HCT116 (cell line): ENCODE results near the gene PRR14L. TPM values are rescaled to one million over a fixed set of nuclear protein-coding genes. Genes with fewer than 3 reads are reported as not detected.

Experiments
- ATAC-seq: fragments of 200-7000 bp; cut with Tn5 transposase; 2 replicates; pipeline ENCODE4 v1.9.1; 2020; ENCODE audit warnings: mild to moderate bottlenecking, moderate library complexity
- BruUV-seq: library from RNA; stranded (reverse); fragments of 400-500 nt; replicated peaks from 2 replicates; lab custom pipeline; 2021; lab: Mats Ljungman, UMichigan
- CTCF ChIA-PET: fragments of 300-600 bp; sonication (Branson Sonifier 250); formaldehyde crosslinking; loops from one replicate; lab custom pipeline; 2021; ENCODE audit warnings: antibody characterized with exemption; lab: Charles Lee
- POLR2A ChIA-PET: fragments of 300-600, 350-600 bp; sonication (Branson Sonifier 250); formaldehyde crosslinking; loops from one replicate; lab custom pipeline; 2021; ENCODE audit warnings: antibody characterized with exemption; lab: Charles Lee
- RAD21 ChIA-PET, 2 experiments: fragments of 300-600 bp; sonication (Branson Sonifier 250); formaldehyde crosslinking; loops; one replicate each; lab custom pipeline; 2023; ENCODE audit warnings: low total read pairs in 2 of 2; ENCODE audit not compliant: uncharacterized antibody in 2 of 2, unreplicated experiment in 2 of 2, low non-redundant PET in 1 of 2; lab: Charles Lee
- DNase-seq: peaks from one replicate; pipeline ENCODE4 v3.0.0-alpha.2; 2010; ENCODE audit warnings: low read depth, low spot score
- H2AFZ ChIP-seq: fragments of 200-600 bp; shearing (Covaris generic), sonication (generic); 2 replicates; pipeline ENCODE4 v1.6.1; 2017; ENCODE audit warnings: low read depth, mixed run types, mixed read lengths, antibody characterized with exemption, low read length; ENCODE audit not compliant: poor library complexity, severe bottlenecking
- H3K27ac ChIP-seq: 2 replicates; pipeline ENCODE4 v1.5.1; 2012; ENCODE audit warnings: low read depth, low read length
- H3K27me3 ChIP-seq: fragments of 200-600 bp; sonication (generic); 2 replicates; pipeline ENCODE4 v1.6.1; 2016; ENCODE audit warnings: mixed run types, low read length, mixed read lengths; ENCODE audit not compliant: insufficient read depth
- H3K36me3 ChIP-seq, 2 experiments: fragments of 200-500 bp in 1 of 2; fragments of 200-600 bp in 1 of 2; sonication (Bioruptor generic) in 1 of 2; sonication (generic) in 1 of 2; 2 replicates each; pipeline versions ENCODE4 v1.5.1 to v1.6.1; 2014 to 2016; ENCODE audit warnings: low read length in 2 of 2, inconsistent platforms in 1 of 2, mixed read lengths in 1 of 2, mixed run types in 1 of 2; ENCODE audit not compliant: insufficient read depth in 2 of 2, control insufficient read depth in 1 of 2
- H3K4me1 ChIP-seq, 2 experiments: fragments of 200-600 bp in 1 of 2; sonication (generic) in 1 of 2; 2 replicates each; pipeline versions ENCODE4 v1.5.1 to v1.6.1; 2012 to 2017; ENCODE audit warnings: low read length in 2 of 2, inconsistent platforms in 1 of 2, mild to moderate bottlenecking in 1 of 2, mixed read lengths in 1 of 2, mixed run types in 1 of 2, moderate library complexity in 1 of 2; ENCODE audit not compliant: insufficient read depth in 2 of 2, control insufficient read depth in 1 of 2
- H3K4me2 ChIP-seq: fragments of 200-600 bp; sonication (generic); 2 replicates; pipeline ENCODE4 v1.6.1; 2017; ENCODE audit warnings: mixed run types, low read length, mixed read lengths
- H3K4me3 ChIP-seq, 2 experiments: fragments of 200-600 bp in 1 of 2; sonication (generic) in 1 of 2; replicated peaks in 1 of 2; 2 replicates each; pipeline ENCODE4 v1.5.1; 2011 to 2016; ENCODE audit warnings: low read length in 2 of 2, control low read depth in 1 of 2, low read depth in 1 of 2, mild to moderate bottlenecking in 1 of 2, mixed read lengths in 1 of 2, mixed run types in 1 of 2
- H3K79me2 ChIP-seq: fragments of 200-600 bp; sonication (generic); 2 replicates; pipeline ENCODE4 v1.6.1; 2017; ENCODE audit warnings: mild to moderate bottlenecking, mixed run types, low read length, moderate library complexity, mixed read lengths; ENCODE audit not compliant: insufficient read depth
- H3K9ac ChIP-seq: fragments of 200-600 bp; sonication (generic); 2 replicates; pipeline ENCODE4 v1.6.1; 2016; ENCODE audit warnings: low read length, mixed read lengths
- H3K9me2 ChIP-seq: fragments of 200-600 bp; sonication (generic), shearing (Covaris generic); 2 replicates; pipeline ENCODE4 v1.6.1; 2017; ENCODE audit warnings: mixed run types, mild to moderate bottlenecking, moderate library complexity; ENCODE audit not compliant: insufficient read depth
- H3K9me3 ChIP-seq, 2 experiments: fragments of 200-500 bp in 1 of 2; fragments of 200-600 bp in 1 of 2; sonication (Bioruptor generic) in 1 of 2; sonication (generic) in 1 of 2; 2 replicates each; pipeline ENCODE4 v1.6.1; 2014 to 2017; ENCODE audit warnings: low read length in 2 of 2, mixed read lengths in 2 of 2, inconsistent platforms in 1 of 2, low read depth in 1 of 2, mild to moderate bottlenecking in 1 of 2, mixed run types in 1 of 2, moderate library complexity in 1 of 2; ENCODE audit not compliant: control insufficient read depth in 1 of 2, insufficient read depth in 1 of 2
- H4K20me1 ChIP-seq: fragments of 200-600 bp; sonication (generic), shearing (Covaris generic); 2 replicates; pipeline ENCODE4 v1.6.1; 2017; ENCODE audit warnings: mixed run types, mild to moderate bottlenecking, moderate library complexity; ENCODE audit not compliant: insufficient read depth
- CBX3 ChIP-seq: IDR thresholded peaks from 2 replicates; pipeline ENCODE4 v1.6.1; 2012; ENCODE audit warnings: low read depth
- CTCF ChIP-seq, 3 experiments: fragments of 200-600 bp in 1 of 3; sonication (generic) in 1 of 3; IDR thresholded peaks in 2 of 3; conservative IDR thresholded peaks in 1 of 3; 2 replicates each; pipeline ENCODE4 v1.5.1; 2012 to 2017; ENCODE audit warnings: low read depth in 2 of 3, low read length in 2 of 3, antibody characterized with exemption in 1 of 3, borderline replicate concordance in 1 of 3, control low read depth in 1 of 3, mild to moderate bottlenecking in 1 of 3, mixed read lengths in 1 of 3, mixed run types in 1 of 3, moderate library complexity in 1 of 3; ENCODE audit not compliant: insufficient read depth in 1 of 3
- EGR1 ChIP-seq: IDR thresholded peaks from 2 replicates; pipeline ENCODE4 v1.6.1; 2012; ENCODE audit warnings: low read depth
- EZH2phosphoT487 ChIP-seq: fragments of 200-600 bp; IDR thresholded peaks from 2 replicates; pipeline ENCODE4 v1.6.1; 2018; ENCODE audit warnings: antibody characterized with exemption, borderline replicate concordance
- FOSL1 ChIP-seq: IDR thresholded peaks from 2 replicates; pipeline ENCODE4 v1.6.1; 2012; ENCODE audit warnings: low read depth
- JUND ChIP-seq: IDR thresholded peaks from 2 replicates; pipeline ENCODE4 v1.6.1; 2012
- MAX ChIP-seq: IDR thresholded peaks from 2 replicates; pipeline ENCODE4 v1.6.1; 2012
- POLR2A ChIP-seq: IDR thresholded peaks from 2 replicates; pipeline ENCODE4 v1.7.0; 2011; ENCODE audit warnings: borderline replicate concordance; ENCODE audit not compliant: insufficient read depth, insufficient read length; ENCODE audit errors: extremely low read depth
- POLR2AphosphoS5 ChIP-seq: IDR thresholded peaks from 2 replicates; pipeline ENCODE4 v1.6.1; 2011; ENCODE audit warnings: mild to moderate bottlenecking, low read depth, low read length, moderate library complexity
- RAD21 ChIP-seq: IDR thresholded peaks from 2 replicates; pipeline ENCODE4 v1.6.1; 2012; ENCODE audit warnings: low read depth, mild to moderate bottlenecking
- SIN3A ChIP-seq: IDR thresholded peaks from 2 replicates; pipeline ENCODE4 v1.6.1; 2012; ENCODE audit warnings: low read depth
- SP1 ChIP-seq: IDR thresholded peaks from 2 replicates; pipeline ENCODE4 v1.6.1; 2012; ENCODE audit warnings: low read depth
- SRF ChIP-seq: IDR thresholded peaks from 2 replicates; pipeline ENCODE4 v1.6.1; 2012; ENCODE audit warnings: low read depth
- TCF7L2 ChIP-seq: IDR thresholded peaks from 2 replicates; pipeline ENCODE4 v1.7.0; 2011; ENCODE audit warnings: borderline replicate concordance, inconsistent platforms; ENCODE audit not compliant: insufficient read depth, insufficient read length; ENCODE audit errors: extremely low read depth
- ZFX ChIP-seq: fragments of 450-650 bp; IDR thresholded peaks from 2 replicates; pipeline ENCODE4 v1.6.1; 2017
- ZNF274 ChIP-seq: fragments of 200-500 bp; sonication (Bioruptor generic); IDR thresholded peaks from 2 replicates; pipeline ENCODE4 v1.6.1; 2014; ENCODE audit warnings: mild to moderate bottlenecking, low read depth, low read length, inconsistent platforms
- intact Hi-C: fragments of 100-400 bp; cut with micrococcal nuclease; formaldehyde crosslinking; loops from 2 replicates; pipeline ENCODE4 v1.10.0; 2022
- total RNA-seq: library from RNA; stranded (reverse); gene quantifications from one replicate; pipeline ENCODE4 v1.2.1, GENCODE V29; 2021; ENCODE audit not compliant: unreplicated experiment

The PRR14L gene
- total RNA-seq, 1 experiment from 2014 or later: 61.5 TPM

GRCh38 chr22:31637447-31637890 lies 112.5 kb downstream of the PRR14L start:
- Histone ChIP-seq H2AFZ (no peak overlapping the region), H3K4me3 (no peak overlapping the region), H3K9me3 (no peaks in the 10 kb centered on the region), H3K4me2 (no peak overlapping the region), H3K9ac (no peak overlapping the region), H3K4me1 (peaks cover 35 to 69% of the 10 kb centered on the region in 2 experiments), H4K20me1 (0 out of 2 replicates have a peak, but pooled peaks cover 6% of the 10 kb centered on the region), H3K27ac (no peak overlapping the region), H3K9me2 (no peaks in the 10 kb centered on the region), H3K27me3 (no peaks in the 10 kb centered on the region), H3K79me2 (peaks cover 84% of the 10 kb centered on the region), H3K36me3 (no peaks in the 10 kb centered on the region)
- ChIA-PET CTCF (interaction anchor here (1.4 to 1.8 kb wide), 2 partner anchors 28 to 76 kb away, joined by 4 to 5 read pairs; no protein-coding TSS in a partner anchor), RAD21 (no interaction called here), POLR2A (no interaction called here)
- intact Hi-C loops: loop anchor here (10.0 kb wide), 1 partner anchor 293 kb away; the partner anchor contains the start of gene PATZ1
- no peak for ATAC-seq
- BruUV-seq: no TSS peak
- TF ChIP-seq JUND (no peak), TCF7L2 (no peak), CTCF (IDR thresholded peaks at IDR 0.05 in 2 of 3, conservative IDR thresholded peaks at IDR 0.05 in 1 of 3; ENCODE audit: borderline replicate concordance in 1 of 3, insufficient read depth in 1 of 3, low read depth in 2 of 3, low read length in 2 of 3) (no peak), MAX (no peak), SRF (no peak), EGR1 (no peak), EZH2phosphoT487 (no peak), POLR2A (no peak), ZFX (no peak), FOSL1 (no peak), CBX3 (no peak), RAD21 (no peak), ZNF274 (no peak), POLR2AphosphoS5 (no peak), SP1 (no peak), SIN3A (no peak)
- DNase-seq: no peak
